ENCODE data around the gene CDC20B.

CDC20B gene

GRCh38 chr5:55176176-55176818, 3.3 kb upstream of the CDC20B start (continued):
- TF ChIP-seq ZNF140 (tag by site-specific recombination; IDR thresholded peaks at IDR 0.05) (no peak), TCF7L2 (IDR thresholded peaks at IDR 0.05; ENCODE audit: borderline replicate concordance, low read depth, low read length) (no peak), ZNF580 (tag by site-specific recombination; IDR thresholded peaks at IDR 0.05) (no peak), ZNF157 (tag by site-specific recombination; IDR thresholded peaks at IDR 0.05) (no peak), ZNF610 (tag by site-specific recombination; IDR thresholded peaks at IDR 0.05; ENCODE audit: borderline replicate concordance) (peak; percentile 46; the same call in 1 of the 2 replicates), ZNF677 (tag by site-specific recombination; IDR thresholded peaks at IDR 0.05) (no peak), WT1 (tag by site-specific recombination; IDR thresholded peaks at IDR 0.05) (peak; percentile 87), ZIC2 (tag by site-specific recombination; IDR thresholded peaks at IDR 0.05) (peak; percentile 84), ZNF37A (tag by site-specific recombination; IDR thresholded peaks at IDR 0.05) (no peak), ZNF324 (tag by site-specific recombination; IDR thresholded peaks at IDR 0.05) (no peak), OVOL3 (tag by site-specific recombination; IDR thresholded peaks at IDR 0.05) (no peak), ZNF426 (tag by site-specific recombination; IDR thresholded peaks at IDR 0.05) (no peak), ZNF670 (tag by site-specific recombination; IDR thresholded peaks at IDR 0.05; ENCODE audit: low read depth) (no peak), ZNF560 (tag by site-specific recombination; IDR thresholded peaks at IDR 0.05; ENCODE audit: borderline replicate concordance) (no peak), ATF2 (tag by site-specific recombination; IDR thresholded peaks at IDR 0.05; ENCODE audit: low read depth) (no peak), ZNF155 (tag by site-specific recombination; IDR thresholded peaks at IDR 0.05) (no peak), ZNF169 (tag by site-specific recombination; IDR thresholded peaks at IDR 0.05) (no peak), ZNF626 (tag by site-specific recombination; IDR thresholded peaks at IDR 0.05) (no peak), ZNF266 (tag by site-specific recombination; IDR thresholded peaks at IDR 0.05; ENCODE audit: low read depth) (no peak), YY1 (tag by site-specific recombination; IDR thresholded peaks at IDR 0.05) (no peak), ZNF354C (tag by site-specific recombination; IDR thresholded peaks at IDR 0.05; ENCODE audit: borderline replicate concordance, low read depth) (no peak), ZNF776 (tag by site-specific recombination; IDR thresholded peaks at IDR 0.05; ENCODE audit: borderline replicate concordance) (no peak), BCL6B (tag by site-specific recombination; IDR thresholded peaks at IDR 0.05) (no peak), ZNF555 (tag by site-specific recombination; conservative IDR thresholded peaks at IDR 0.05) (no peak), TSHZ1 (tag by site-specific recombination; IDR thresholded peaks at IDR 0.05; ENCODE audit: borderline replicate concordance) (no peak), ELK4 (IDR thresholded peaks at IDR 0.05; ENCODE audit: borderline replicate concordance, low read depth, low read length) (no peak), OSR2 (tag by site-specific recombination; IDR thresholded peaks at IDR 0.05) (peak; percentile 37; the same call in 1 of the 2 replicates), ZNF76 (tag by site-specific recombination; IDR thresholded peaks at IDR 0.05; ENCODE audit: borderline replicate concordance, low read depth) (peak; percentile 83; the same call in 1 of the 2 replicates), ZNF571 (tag by site-specific recombination; IDR thresholded peaks at IDR 0.05) (no peak), MZF1 (tag by site-specific recombination; IDR thresholded peaks at IDR 0.05; ENCODE audit: borderline replicate concordance) (peak; percentile 80), ZNF133 (tag by site-specific recombination; IDR thresholded peaks at IDR 0.05) (no peak), GLIS1 (tag by site-specific recombination; IDR thresholded peaks at IDR 0.05) (peak; percentile 82), ZNF24 (tag by site-specific recombination; IDR thresholded peaks at IDR 0.05) (no peak), ZBTB8A (tag by site-specific recombination; IDR thresholded peaks at IDR 0.05) (peak; percentile 100)
